OCI-LY7 (cell line): ENCODE data around the gene VAT1L. TPM values are rescaled to one million over a fixed set of nuclear protein-coding genes. Genes with fewer than 3 reads are reported as not detected.

ENCODE experiments used
- BruUV-seq: library from RNA; stranded (reverse); fragments of 400-500 nt; replicated peaks from 2 replicates; lab custom pipeline; 2021; lab: Mats Ljungman, UMichigan
- CTCF ChIA-PET: fragments of 300-600 bp; sonication (Branson Sonifier 250); formaldehyde crosslinking; loops from one replicate; lab custom pipeline; 2022; ENCODE audit warnings: antibody characterized with exemption; ENCODE audit not compliant: unreplicated experiment; lab: Charles Lee
- POLR2A ChIA-PET: fragments of 300-600 bp; sonication (Branson Sonifier 250); formaldehyde crosslinking; loops from one replicate; lab custom pipeline; 2022; ENCODE audit warnings: antibody characterized with exemption; lab: Charles Lee
- DNase-seq: peaks from one replicate; pipeline ENCODE4 v3.0.0-alpha.2; 2015; ENCODE audit warnings: low spot score
- H2AFZ ChIP-seq: fragments of 200-600 bp; sonication (generic), shearing (Covaris generic); 2 replicates; pipeline ENCODE4 v1.6.1; 2014; ENCODE audit warnings: mild to moderate bottlenecking, antibody characterized with exemption, low read length, moderate library complexity
- H3K27ac ChIP-seq: fragments of 200-600 bp; sonication (generic); 2 replicates; pipeline ENCODE4 v1.5.1; 2014; ENCODE audit warnings: mixed run types, low read depth, mild to moderate bottlenecking, moderate library complexity, low read length, inconsistent platforms; ENCODE audit not compliant: poor library complexity, severe bottlenecking
- H3K36me3 ChIP-seq: fragments of 200-600 bp; sonication (generic); 2 replicates; pipeline ENCODE4 v1.6.1; 2014; ENCODE audit warnings: mild to moderate bottlenecking, antibody characterized with exemption, low read length, moderate library complexity, mixed read lengths; ENCODE audit not compliant: insufficient read depth
- H3K4me1 ChIP-seq: fragments of 200-600 bp; sonication (generic); 2 replicates; pipeline ENCODE4 v1.5.1; 2014; ENCODE audit warnings: mild to moderate bottlenecking, low read length; ENCODE audit not compliant: insufficient read depth, poor library complexity, severe bottlenecking
- H3K4me2 ChIP-seq: fragments of 200-600 bp; sonication (generic); 2 replicates; pipeline ENCODE4 v1.6.1; 2014; ENCODE audit warnings: mild to moderate bottlenecking, low read length
- H3K4me3 ChIP-seq: fragments of 200-600 bp; sonication (generic); 2 replicates; pipeline ENCODE4 v1.5.1; 2014; ENCODE audit warnings: mild to moderate bottlenecking, low read depth, low read length; ENCODE audit not compliant: poor library complexity, severe bottlenecking
- H3K79me2 ChIP-seq: fragments of 200-600 bp; sonication (generic); 2 replicates; pipeline ENCODE4 v1.6.1; 2016; ENCODE audit warnings: low read depth, mild to moderate bottlenecking, low read length, moderate library complexity, mixed read lengths; ENCODE audit not compliant: insufficient read depth
- H3K9me2 ChIP-seq: fragments of 200-600 bp; sonication (generic); 2 replicates; pipeline ENCODE4 v1.6.1; 2016; ENCODE audit warnings: mild to moderate bottlenecking, low read length, mixed read lengths; ENCODE audit not compliant: insufficient read depth
- H3K9me3 ChIP-seq: fragments of 200-600 bp; sonication (generic); 2 replicates; pipeline ENCODE4 v1.6.1; 2014; ENCODE audit warnings: mild to moderate bottlenecking, mixed run types, low read length, mixed read lengths
- H4K20me1 ChIP-seq: fragments of 200-600 bp; sonication (generic); 2 replicates; pipeline ENCODE4 v1.6.1; 2014; ENCODE audit warnings: mild to moderate bottlenecking, antibody characterized with exemption, low read length, moderate library complexity, mixed read lengths; ENCODE audit not compliant: insufficient read depth
- CTCF ChIP-seq: fragments of 200-600 bp; sonication (generic); conservative IDR thresholded peaks from 2 replicates; pipeline ENCODE4 v1.5.1; 2014; ENCODE audit warnings: mild to moderate bottlenecking, antibody characterized with exemption, low read length, moderate library complexity, mixed read lengths
- EZH2phosphoT487 ChIP-seq: fragments of 200-600 bp; sonication (generic); IDR thresholded peaks from 2 replicates; pipeline ENCODE4 v1.6.1; 2018; ENCODE audit warnings: low read depth, borderline replicate concordance, mild to moderate bottlenecking, mixed run types, antibody characterized with exemption, low read length, moderate library complexity, mixed read lengths
- intact Hi-C: fragments of 100-400 bp; cut with micrococcal nuclease; formaldehyde crosslinking; loops from one replicate; pipeline ENCODE4 v1.10.0; 2022; ENCODE audit not compliant: unreplicated experiment
- total RNA-seq, 2 experiments: library from RNA; depleted of rRNA in 1 of 2; stranded (reverse); fragments of >200 nt in 1 of 2; shearing (Covaris generic) in 1 of 2; gene quantifications; 2 replicates each; pipeline ENCODE4 v1.2.3, GENCODE V29; 2014 to 2022

The VAT1L gene
- total RNA-seq, 2 experiments from 2014 or later: not detected

- H4K20me1 ChIP-seq: no peaks in the 10 kb centered on the region
- intact Hi-C loops: no loop called here
- H3K4me3 ChIP-seq: no peak overlapping the region
- H3K4me1 ChIP-seq: no peaks in the 10 kb centered on the region
- H3K9me2 ChIP-seq: no peaks in the 10 kb centered on the region
- no peak overlapping the region for H3K4me2 ChIP-seq
- H3K9me3 ChIP-seq: no peaks in the 10 kb centered on the region
- no TSS peak for BruUV-seq
- no peak overlapping the region for H2AFZ ChIP-seq
- POLR2A ChIA-PET: interaction anchor here (0.7 kb wide), 2 partner anchors 253 to 318 kb away, joined by 3 read pairs; no protein-coding TSS in a partner anchor
- no peak for DNase-seq
- no peaks in the 10 kb centered on the region for H3K79me2 ChIP-seq
- no peak for TF ChIP-seq EZH2phosphoT487
- TF ChIP-seq CTCF: no peak
- CTCF ChIA-PET: no interaction called here
- no peaks in the 10 kb centered on the region for H3K36me3 ChIP-seq
- no peak overlapping the region for H3K27ac ChIP-seq
Observed at GRCh38 chr16:77877712-77878347, 89.5 kb downstream of the VAT1L start.

- no peak for TF ChIP-seq CTCF
- TF ChIP-seq EZH2phosphoT487: no peak
- H3K9me3 ChIP-seq: no peaks in the 10 kb centered on the region
- DNase-seq: no peak
- H3K9me2 ChIP-seq: no peaks in the 10 kb centered on the region
- H3K79me2 ChIP-seq: no peaks in the 10 kb centered on the region
- H4K20me1 ChIP-seq: no peaks in the 10 kb centered on the region
- H2AFZ ChIP-seq: no peak overlapping the region
- no peaks in the 10 kb centered on the region for H3K4me1 ChIP-seq
- CTCF ChIA-PET: no interaction called here
- H3K27ac ChIP-seq: no peak overlapping the region
- POLR2A ChIA-PET: no interaction called here
- intact Hi-C loops: no loop called here
- BruUV-seq: no TSS peak
- no peak overlapping the region for H3K4me2 ChIP-seq
- H3K36me3 ChIP-seq: no peaks in the 10 kb centered on the region
- no peak overlapping the region for H3K4me3 ChIP-seq
Observed at GRCh38 chr16:77881355-77882030, 93.1 kb downstream of the VAT1L start.

GRCh38 chr16:77882358-77882757 lies 94.0 kb downstream of the VAT1L start:
- POLR2A ChIA-PET: interaction anchor here (0.7 kb wide), 1 partner anchor 89 kb away, joined by 3 read pairs; no protein-coding TSS in a partner anchor
- H3K4me3 ChIP-seq: no peak overlapping the region
- H3K36me3 ChIP-seq: no peaks in the 10 kb centered on the region
- H3K27ac ChIP-seq: no peak overlapping the region
- no peak overlapping the region for H2AFZ ChIP-seq
- no peak overlapping the region for H3K4me2 ChIP-seq
- intact Hi-C loops: no loop called here
- H3K79me2 ChIP-seq: no peaks in the 10 kb centered on the region
- no peaks in the 10 kb centered on the region for H3K9me2 ChIP-seq
- H4K20me1 ChIP-seq: no peaks in the 10 kb centered on the region
- BruUV-seq: no TSS peak
- CTCF ChIA-PET: no interaction called here
- DNase-seq: no peak
- H3K9me3 ChIP-seq: no peaks in the 10 kb centered on the region
- TF ChIP-seq EZH2phosphoT487 (no peak), CTCF (no peak)
- H3K4me1 ChIP-seq: no peaks in the 10 kb centered on the region
